ENCODE results near the gene CRYBA2. TPM values are rescaled to one million over a fixed set of nuclear protein-coding genes. Genes with fewer than 3 reads are reported as not detected.
A peak's percentile ranks its signal among the peaks of the same experiment; 100 is the strongest.

The CRYBA2 gene
- not detected for polyA plus RNA-seq (ENCODE audit: insufficient read length in 4 of 4)

DNA sequence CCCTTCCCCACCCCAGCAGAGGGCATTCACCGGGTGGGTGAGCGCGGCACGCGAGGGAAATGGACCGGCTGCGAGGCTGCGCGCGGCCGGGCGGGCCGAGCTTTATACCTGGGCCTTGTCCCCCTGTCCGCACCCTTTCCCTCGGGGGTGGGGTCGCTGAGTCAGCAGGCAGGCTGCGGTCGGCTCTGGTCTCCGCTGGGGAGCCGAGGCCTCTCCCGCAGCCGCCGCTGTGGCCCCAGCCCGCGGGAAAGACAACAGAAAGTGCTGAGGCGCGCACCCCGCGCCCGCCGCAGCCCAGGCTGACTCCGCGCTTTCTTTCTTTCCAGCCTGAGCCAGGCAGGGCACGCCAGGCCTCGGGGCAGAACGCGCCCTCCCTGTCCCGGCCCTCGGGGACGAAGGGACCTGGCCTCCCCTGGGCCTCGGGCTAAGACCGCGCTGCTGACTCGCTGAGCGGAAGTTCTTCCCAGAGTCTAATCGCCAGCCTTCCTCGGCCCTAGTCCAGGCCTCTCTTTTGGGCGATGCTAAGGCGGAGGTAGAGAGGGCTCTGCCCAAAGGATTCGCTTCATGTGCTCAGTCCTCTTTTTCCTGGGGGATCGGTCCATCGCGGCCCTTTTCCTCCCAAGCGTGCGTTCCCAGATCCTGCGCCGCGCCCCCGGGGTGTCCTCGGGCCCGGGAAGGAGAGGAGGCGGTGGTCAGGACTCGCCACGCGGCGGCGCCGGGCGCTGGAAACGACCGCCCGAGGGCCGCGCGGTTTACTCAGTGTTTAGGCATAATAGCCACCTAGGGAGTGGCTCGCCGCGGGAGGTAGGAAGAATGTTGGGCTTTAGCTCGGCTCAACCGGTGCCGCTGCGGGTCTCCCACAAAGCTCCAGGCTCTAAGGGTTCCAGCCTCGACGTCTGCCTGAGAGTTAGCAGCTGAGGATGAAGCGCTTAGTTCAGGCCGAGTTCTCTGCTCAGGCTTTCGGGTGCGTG is at the start of gene CRYBA2:
TSS of gene CRYBA2 (minus strand) at position 78 of the 971 bp plus-strand sequence. CDS start 246 bp downstream, outside the sequence.
- no peak for DNase-seq (ENCODE audit: low read depth in 4 of 4, low spot score in 3 of 4)

DNA sequence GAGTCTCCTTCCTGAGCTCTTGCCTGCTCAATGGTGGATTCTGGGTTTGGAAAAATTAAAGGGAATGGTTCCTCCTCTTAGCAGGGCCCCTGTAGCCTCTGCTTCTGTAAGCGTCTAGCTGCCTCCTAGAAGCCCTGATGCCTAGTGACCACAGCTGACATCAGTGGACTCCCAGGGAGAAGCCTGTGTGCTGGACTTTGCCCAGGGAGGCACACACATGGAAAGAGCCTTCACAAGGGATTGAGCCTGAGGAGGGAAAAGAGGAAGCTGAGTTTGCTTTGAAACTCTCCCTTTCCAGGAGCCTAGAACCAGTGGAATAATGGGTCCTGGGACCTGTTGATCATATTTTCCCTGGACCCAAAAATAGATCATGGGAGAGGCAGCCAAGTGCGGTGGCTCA is 49.5 kb upstream of the CRYBA2 start:
- DNase-seq (ENCODE audit: low read depth in 4 of 4, low spot score in 3 of 4) = no peak

GRCh38 chr2:219042157-219042556 is 48.9 kb upstream of the CRYBA2 start:
- DNase-seq (ENCODE audit: low read depth in 4 of 4, low spot score in 3 of 4) = no peak

DNA sequence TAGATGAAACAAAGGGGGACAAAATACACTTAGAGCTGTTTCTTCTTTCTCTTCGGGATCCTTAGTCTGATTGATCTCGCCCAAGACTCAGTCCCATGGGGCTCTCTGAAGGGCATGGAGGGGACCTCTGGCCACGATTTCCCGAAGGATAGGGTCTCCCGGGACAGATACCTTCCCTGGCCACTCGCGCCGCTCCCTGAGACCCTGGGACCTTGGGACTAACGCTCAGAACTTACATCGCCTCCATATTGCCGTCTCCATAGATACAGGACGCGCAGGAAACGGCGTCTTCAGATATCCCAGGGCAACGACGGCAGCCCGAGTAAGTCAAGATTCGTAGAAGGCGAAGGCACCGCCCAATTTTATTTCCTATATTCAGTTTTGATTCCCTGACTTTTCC is 48.0 kb upstream of the CRYBA2 start, which contains the start of gene CFAP65:
TSS of gene CFAP65 (minus strand) at position 265 of the 400 bp plus-strand sequence. CDS start 2,468 bp downstream, outside the sequence.
- no peak for DNase-seq (ENCODE audit: low read depth in 4 of 4, low spot score in 3 of 4)

- no peak for DNase-seq (ENCODE audit: low read depth in 4 of 4, low spot score in 3 of 4)
Measured at GRCh38 chr2:219038600-219038999, 45.4 kb upstream of the CRYBA2 start.

- DNase-seq (ENCODE audit: low read depth in 4 of 4, low spot score in 3 of 4) = no peak
Measured at GRCh38 chr2:219037783-219038499, 44.7 kb upstream of the CRYBA2 start.

DNA sequence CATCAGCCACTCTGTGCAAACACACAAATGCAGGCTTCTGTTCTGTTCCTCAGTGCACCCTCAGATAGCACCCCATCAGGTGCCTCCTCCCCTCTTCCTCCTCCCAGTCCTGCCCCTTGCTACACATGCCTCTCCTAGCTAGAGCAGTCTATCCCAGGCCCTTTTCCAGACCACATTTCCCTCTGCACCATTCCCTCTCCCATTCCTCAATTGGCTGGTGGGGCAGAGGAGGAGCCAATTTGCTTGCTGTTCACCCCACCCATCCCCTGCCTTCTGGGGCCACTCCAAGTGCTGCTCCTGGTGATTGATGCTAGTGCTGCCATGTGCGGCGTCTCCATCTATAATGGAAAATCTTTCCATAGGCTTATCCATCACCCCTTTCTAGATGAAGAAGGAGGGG is 42.7 kb upstream of the CRYBA2 start:
- no peak for DNase-seq (ENCODE audit: low read depth in 4 of 4, low spot score in 3 of 4)

DNA sequence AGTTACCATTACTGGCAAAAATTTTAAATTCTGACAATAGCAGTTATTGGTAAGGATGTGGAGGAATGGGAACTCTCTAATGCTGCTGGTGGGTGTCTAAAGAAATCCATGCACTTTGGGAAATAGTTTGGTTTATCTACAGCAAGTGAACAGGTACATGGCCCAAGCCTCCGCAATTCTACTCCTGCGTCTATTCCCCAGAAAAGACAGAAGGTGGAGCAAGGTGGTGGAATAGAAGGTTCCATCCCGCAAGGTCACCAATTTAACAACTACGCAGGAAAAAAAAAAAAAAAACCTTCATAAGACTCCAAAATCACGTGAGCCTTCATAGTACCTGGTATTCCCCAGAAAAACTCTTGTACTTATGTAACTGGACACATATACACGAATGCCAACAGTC is 41.6 kb upstream of the CRYBA2 start:
- DNase-seq (ENCODE audit: low read depth in 4 of 4, low spot score in 3 of 4) = no peak

GRCh38 chr2:219032051-219032745 is 39.0 kb upstream of the CRYBA2 start:
- DNase-seq (ENCODE audit: low read depth in 4 of 4, low spot score in 3 of 4) = no peak

- DNase-seq (ENCODE audit: low read depth in 4 of 4, low spot score in 3 of 4) = no peak
Measured at GRCh38 chr2:219031005-219031738, 38.0 kb upstream of the CRYBA2 start.

DNA sequence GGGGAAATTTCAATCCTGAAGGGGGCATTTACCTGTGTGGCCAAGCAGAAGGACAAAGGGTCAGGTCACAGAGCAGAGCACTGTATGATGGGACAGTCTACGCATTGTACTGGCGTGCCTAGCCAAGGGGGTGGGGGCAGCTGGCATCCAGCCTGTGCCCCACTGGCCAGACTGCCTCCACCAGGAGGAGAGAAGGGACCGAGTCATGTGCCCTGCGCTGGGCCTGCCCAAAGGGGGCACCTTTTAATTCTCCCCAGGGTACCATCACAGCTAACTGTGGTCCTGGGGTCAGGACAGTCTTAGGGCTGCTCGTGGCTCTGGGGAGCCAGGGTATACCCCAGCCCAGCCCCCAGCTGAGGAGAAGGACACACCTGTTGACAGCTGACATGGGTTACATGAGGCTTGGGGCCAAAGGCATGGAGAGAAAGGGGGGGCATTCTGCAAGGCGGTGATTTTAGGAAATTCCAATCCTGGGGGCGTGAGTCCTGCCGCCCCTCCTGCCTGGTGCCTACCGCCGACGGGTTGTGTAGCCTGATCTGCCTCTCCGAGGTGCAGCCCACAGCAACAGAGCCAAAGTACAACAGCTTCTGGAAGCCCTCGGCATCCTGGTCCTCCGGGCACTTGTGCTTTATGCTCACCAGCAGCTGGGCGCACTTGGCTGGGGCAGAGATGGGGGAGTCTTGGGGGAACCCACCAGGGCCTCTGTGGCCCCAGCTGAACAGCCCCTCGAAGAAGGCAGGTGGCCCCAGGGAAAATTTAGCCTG is 37.1 kb upstream of the CRYBA2 start:
- no peak for DNase-seq (ENCODE audit: low read depth in 4 of 4, low spot score in 3 of 4)

GRCh38 chr2:219029829-219030165 is 36.6 kb upstream of the CRYBA2 start:
- peak; percentile 45 to 61 (median 58) for DNase-seq (ENCODE audit: low read depth in 4 of 4, low spot score in 3 of 4)

DNA sequence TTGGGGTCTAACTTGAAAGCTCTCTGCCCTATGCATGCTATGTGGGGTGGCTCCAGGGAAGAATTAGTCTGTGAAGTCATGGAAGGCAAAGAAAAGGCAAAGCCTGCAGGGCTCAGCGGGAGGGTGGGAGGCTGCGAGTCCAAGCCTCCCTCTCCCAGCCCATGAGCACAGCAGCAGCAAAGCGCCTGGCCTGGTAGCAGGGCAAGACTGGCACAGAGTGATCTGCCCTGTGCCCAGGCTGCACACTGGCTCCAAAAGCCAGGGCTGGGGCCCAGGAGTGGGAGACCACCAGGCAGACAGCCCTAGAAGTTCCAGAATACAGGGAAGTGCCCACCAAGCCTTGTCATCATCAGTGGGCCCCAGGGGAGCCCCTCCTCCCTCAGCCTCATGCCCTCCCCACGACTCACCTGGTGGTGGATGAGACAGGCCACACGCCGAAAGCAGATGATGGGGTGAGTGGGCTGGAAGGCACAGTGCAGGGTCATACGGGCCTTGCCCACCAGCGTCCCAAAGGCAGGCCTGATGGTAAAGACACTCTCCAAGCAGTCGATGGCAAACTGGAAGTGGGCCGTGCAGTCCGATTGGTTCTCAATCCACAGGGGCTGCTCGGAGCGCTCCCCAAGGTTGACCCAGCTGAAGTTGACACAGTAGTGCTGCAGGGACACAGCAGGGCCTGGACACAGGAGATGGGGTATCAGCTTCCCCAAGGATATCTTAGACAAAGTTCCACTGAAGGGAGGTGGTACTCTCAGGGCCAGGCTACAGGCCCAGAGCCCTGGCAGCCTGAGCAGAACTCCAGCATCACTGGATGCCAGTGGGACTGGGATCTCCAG is 36.0 kb upstream of the CRYBA2 start:
- DNase-seq (ENCODE audit: low read depth in 4 of 4, low spot score in 3 of 4) = no peak

- no peak for DNase-seq (ENCODE audit: low read depth in 4 of 4, low spot score in 3 of 4)
Measured at GRCh38 chr2:219028141-219028540, 34.9 kb upstream of the CRYBA2 start.

GRCh38 chr2:219027511-219028055 is 34.4 kb upstream of the CRYBA2 start:
- DNase-seq (ENCODE audit: low read depth in 4 of 4, low spot score in 3 of 4) = no peak

- DNase-seq (ENCODE audit: low read depth in 4 of 4, low spot score in 3 of 4) = no peak
Measured at GRCh38 chr2:219026946-219027345, 33.7 kb upstream of the CRYBA2 start.

DNA sequence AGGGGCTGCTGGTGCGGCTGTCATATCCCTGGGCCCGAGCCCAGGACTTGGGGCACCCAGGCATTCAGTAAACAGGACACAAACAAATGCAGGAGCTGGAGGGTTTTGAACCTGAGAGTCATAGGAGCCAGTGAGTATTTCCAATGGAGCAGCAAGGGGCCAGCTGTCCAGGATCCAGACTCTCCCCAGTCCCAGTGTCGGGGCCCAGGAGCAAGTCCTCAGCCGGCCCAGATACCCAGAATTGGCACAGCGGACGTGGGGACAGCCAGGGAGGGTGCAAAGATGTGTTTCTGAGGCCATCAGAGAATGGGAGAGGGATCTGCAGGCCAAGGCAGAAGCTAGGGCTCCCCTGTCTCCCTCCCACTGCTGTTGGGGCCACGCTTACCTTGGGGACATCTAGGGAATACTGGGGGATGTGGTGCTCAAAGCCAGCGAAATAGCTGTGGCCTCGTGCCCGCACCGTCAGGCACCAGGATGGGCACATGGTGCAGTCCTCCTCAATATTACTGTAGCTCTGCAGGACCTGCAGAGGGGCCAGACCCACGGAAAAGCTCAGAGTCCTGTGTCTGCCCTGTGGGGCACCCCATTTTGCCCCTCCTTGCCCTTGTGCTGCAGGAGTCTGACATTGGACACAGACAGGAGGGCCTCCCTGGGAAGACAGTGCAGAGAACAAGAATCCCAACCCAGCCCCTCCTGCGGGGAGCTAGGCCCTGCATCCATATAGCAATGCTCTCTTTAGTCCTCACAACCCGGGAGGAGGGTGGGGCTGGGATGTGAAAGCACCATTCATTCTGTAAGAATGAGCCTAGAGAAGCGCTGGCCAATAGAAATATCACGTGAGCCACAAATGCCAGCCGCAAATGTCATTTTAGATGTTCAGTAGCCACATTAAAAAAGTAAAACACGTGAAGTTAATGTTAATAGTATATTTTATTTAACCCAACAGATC is 32.7 kb upstream of the CRYBA2 start:
- no peak for DNase-seq (ENCODE audit: low read depth in 4 of 4, low spot score in 3 of 4)
